ENCODE data around the gene NANOS2. TPM values are rescaled to one million over a fixed set of nuclear protein-coding genes. Genes with fewer than 3 reads are reported as not detected.

Gene NANOS2
- total RNA-seq, 1 donor from 2014 or later: not detected

- Mint-ChIP-seq H3K4me1 (peaks cover 28% of the 10 kb centered on the region), H3K27me3 (ENCODE audit: low read depth) (peaks cover 9% of the 10 kb centered on the region), H3K4me3 (peak overlapping the region; percentile 64), H3K36me3 (ENCODE audit: low read depth) (peaks cover 3% of the 10 kb centered on the region), H3K9me3 (no peaks in the 10 kb centered on the region), H3K27ac (ENCODE audit: unreplicated experiment) (peak overlapping the region; percentile 19)
- TF ChIP-seq, protein P1, sequence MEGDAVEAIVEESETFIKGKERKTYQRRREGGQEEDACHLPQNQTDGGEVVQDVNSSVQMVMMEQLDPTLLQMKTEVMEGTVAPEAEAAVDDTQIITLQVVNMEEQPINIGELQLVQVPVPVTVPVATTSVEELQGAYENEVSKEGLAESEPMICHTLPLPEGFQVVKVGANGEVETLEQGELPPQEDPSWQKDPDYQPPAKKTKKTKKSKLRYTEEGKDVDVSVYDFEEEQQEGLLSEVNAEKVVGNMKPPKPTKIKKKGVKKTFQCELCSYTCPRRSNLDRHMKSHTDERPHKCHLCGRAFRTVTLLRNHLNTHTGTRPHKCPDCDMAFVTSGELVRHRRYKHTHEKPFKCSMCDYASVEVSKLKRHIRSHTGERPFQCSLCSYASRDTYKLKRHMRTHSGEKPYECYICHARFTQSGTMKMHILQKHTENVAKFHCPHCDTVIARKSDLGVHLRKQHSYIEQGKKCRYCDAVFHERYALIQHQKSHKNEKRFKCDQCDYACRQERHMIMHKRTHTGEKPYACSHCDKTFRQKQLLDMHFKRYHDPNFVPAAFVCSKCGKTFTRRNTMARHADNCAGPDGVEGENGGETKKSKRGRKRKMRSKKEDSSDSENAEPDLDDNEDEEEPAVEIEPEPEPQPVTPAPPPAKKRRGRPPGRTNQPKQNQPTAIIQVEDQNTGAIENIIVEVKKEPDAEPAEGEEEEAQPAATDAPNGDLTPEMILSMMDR (conservative IDR thresholded peaks at IDR 0.05): no peak
- no peak for DNase-seq (ENCODE audit: low read depth, low spot score)
Measured at GRCh38 chr19:45884682-45885555, 29.7 kb downstream of the NANOS2 start.

DNA sequence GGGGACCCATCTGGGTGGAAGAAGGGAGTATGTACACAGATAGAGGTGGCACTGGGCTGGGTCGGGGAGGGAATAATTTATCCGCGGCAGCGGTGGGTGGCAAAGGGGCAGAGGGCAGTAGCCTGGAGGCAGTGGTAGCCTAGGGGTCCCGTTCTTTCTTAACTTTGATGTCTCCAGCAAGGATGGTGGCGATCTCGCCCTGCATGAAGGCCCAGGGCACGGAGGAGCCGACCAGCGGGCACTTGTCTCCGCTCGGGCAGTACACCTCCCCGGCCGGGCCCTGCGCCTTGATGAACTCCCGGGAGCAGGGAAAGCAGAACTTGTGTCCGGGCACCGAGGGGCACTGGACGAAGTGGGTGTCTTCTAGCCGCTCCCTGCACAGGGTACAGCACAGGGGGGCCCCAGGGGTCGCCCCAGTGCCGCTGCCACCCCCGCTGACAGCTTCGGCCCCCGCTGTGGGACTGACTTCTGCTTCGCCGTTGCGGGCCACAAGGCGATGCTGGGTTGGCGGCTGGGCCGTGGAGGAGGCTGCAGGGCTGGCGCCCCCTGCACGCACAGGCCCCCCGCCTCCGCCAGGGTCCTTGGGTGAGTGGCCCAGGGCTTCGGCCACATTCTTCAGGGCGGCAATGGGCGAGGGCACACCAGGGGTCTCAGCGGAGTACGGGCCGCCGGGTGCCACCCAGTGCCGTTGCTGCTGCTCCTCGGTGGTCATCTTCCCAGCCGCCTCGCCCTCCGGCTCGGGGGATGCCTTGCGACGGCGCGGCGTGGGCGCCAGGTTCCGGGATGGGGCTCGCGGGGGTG lies 30.5 kb downstream of the NANOS2 start:
- H3K9me3 Mint-ChIP-seq: no peaks in the 10 kb centered on the region
- H3K27me3 Mint-ChIP-seq (ENCODE audit: low read depth): peaks cover 9% of the 10 kb centered on the region
- peaks cover 32% of the 10 kb centered on the region for H3K4me1 Mint-ChIP-seq
- TF ChIP-seq, protein P1 (conservative IDR thresholded peaks at IDR 0.05): no peak
- no peak overlapping the region for H3K27ac Mint-ChIP-seq (ENCODE audit: unreplicated experiment)
- peaks cover 3% of the 10 kb centered on the region for H3K36me3 Mint-ChIP-seq (ENCODE audit: low read depth)
- DNase-seq (ENCODE audit: low read depth, low spot score): no peak
- H3K4me3 Mint-ChIP-seq: peak overlapping the region; percentile 86

DNA sequence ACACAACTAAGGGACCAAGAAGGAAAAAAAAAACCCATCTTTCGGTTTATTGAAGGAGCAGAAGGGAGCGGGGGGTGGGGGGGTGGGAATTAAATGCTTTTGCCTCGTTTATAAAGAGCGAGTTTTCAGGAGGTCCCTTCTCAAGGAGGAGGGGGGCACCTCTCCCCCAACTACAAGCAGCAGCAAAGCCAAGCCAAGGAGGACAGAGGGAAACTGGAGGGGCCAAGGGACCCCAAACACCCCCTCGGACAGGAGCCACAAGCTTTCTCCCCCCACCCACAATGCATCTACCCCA lies 31.0 kb downstream of the NANOS2 start:
- Mint-ChIP-seq H3K4me3 (peak overlapping the region; percentile 86), H3K4me1 (peaks cover 36% of the 10 kb centered on the region), H3K9me3 (no peaks in the 10 kb centered on the region), H3K36me3 (ENCODE audit: low read depth) (peaks cover 3% of the 10 kb centered on the region), H3K27ac (ENCODE audit: unreplicated experiment) (no peak overlapping the region), H3K27me3 (ENCODE audit: low read depth) (peaks cover 9% of the 10 kb centered on the region)
- TF ChIP-seq, protein P1 (conservative IDR thresholded peaks at IDR 0.05): peak; percentile 27
- DNase-seq (ENCODE audit: low read depth, low spot score): no peak

DNA sequence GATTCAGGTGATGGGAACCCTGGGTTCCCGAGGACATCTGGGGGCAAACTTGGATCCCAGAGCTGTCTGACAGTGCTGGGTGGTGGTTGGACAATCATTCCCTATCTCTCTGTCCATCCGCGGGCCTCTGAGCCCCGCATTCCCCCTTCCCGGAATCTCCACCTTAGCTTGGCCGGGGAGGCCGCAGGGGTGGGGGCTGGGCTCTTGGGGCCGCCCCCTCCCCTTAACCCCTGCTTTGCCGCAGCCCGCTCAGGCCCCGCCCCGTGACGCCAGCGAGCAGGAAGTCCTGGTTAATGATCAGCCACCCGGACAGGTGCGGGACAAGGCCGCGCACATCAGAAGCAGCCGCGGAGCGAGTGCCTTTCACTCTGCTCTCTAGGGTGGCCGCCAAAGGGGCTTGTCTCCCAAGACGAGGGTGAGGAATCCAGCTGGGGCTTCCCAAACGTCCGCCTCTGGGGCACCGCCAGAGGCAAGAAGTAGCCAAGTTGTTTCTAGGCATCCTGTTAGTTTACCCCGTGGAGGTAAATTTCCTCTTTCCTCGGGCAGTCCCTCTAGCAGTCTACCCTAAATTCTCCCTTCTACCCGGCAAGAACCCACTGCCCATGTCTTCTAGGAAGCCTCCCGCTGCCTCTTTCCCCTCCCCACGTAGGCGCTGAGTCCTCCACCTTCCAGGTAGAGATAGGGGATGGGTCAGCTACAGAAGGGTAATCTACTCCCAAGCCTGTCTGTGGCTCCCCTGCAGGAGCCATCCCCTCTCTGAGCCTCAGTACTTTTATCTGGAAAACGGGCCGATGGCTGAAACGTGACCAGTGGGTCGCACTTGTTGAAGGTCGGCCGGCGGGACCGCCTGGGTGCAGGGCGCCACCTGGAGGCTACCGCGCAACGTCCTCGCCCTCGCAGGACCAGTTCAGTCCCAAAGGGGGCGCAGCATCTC lies 31.7 kb downstream of the NANOS2 start:
- TF ChIP-seq, protein P1 (conservative IDR thresholded peaks at IDR 0.05): peak; percentile 95
- Mint-ChIP-seq H3K27ac (ENCODE audit: unreplicated experiment) (no peak overlapping the region), H3K36me3 (ENCODE audit: low read depth) (peaks cover 3% of the 10 kb centered on the region), H3K27me3 (ENCODE audit: low read depth) (peaks cover 9% of the 10 kb centered on the region), H3K9me3 (no peaks in the 10 kb centered on the region), H3K4me1 (peaks cover 40% of the 10 kb centered on the region), H3K4me3 (peak overlapping the region; percentile 86)
- peak; percentile 93 for DNase-seq (ENCODE audit: low read depth, low spot score)

Data from neural crest cell (in vitro differentiated cells).